Nucleus accumbens (tissue), 56 donors: Measurements from ENCODE around the gene HP1BP3.

Experiments
- DNase-seq, 56 donors: peaks; one replicate each; lab custom pipeline; 2025; lab: John Stamatoyannopoulos, UW

Gene HP1BP3

GRCh38 chr1:20771780-20772179 is 15.3 kb downstream of the HP1BP3 start:
- no peak for DNase-seq

- no peak for DNase-seq
Measured at GRCh38 chr1:20770314-20771087, 16.6 kb downstream of the HP1BP3 start.

- DNase-seq, result no peak
Measured at GRCh38 chr1:20767271-20767670, 19.8 kb downstream of the HP1BP3 start.

- DNase-seq, result no peak
Measured at GRCh38 chr1:20763417-20763816, 23.7 kb downstream of the HP1BP3 start.

- DNase-seq, result no peak
Measured at GRCh38 chr1:20760322-20760721, 26.8 kb downstream of the HP1BP3 start.

GRCh38 chr1:20753589-20753988 is 33.5 kb downstream of the HP1BP3 start:
- no peak for DNase-seq

- DNase-seq, result no peak
Measured at GRCh38 chr1:20751462-20751990, 35.6 kb downstream of the HP1BP3 start.

- DNase-seq, result no peak
Measured at GRCh38 chr1:20742671-20743070, 44.4 kb downstream of the HP1BP3 start.

- DNase-seq, result no peak
Measured at GRCh38 chr1:20740781-20741180, 46.3 kb downstream of the HP1BP3 start.

GRCh38 chr1:20739225-20739624 is 47.9 kb downstream of the HP1BP3 start:
- DNase-seq, result no peak

GRCh38 chr1:20735581-20736111 is 51.5 kb downstream of the HP1BP3 start:
- DNase-seq, result peak in 5 of 56 donors; percentile 24 to 48 (median 27)

- DNase-seq, result peak in 1 of 56 donors; percentile 44
Measured at GRCh38 chr1:20733360-20733975, 53.6 kb downstream of the HP1BP3 start.

- DNase-seq, result peak in 45 of 56 donors; percentile 11 to 80 (median 46)
Measured at GRCh38 chr1:20732588-20733359, 54.3 kb downstream of the HP1BP3 start, which contains the start of gene SH2D5. Gene SH2D5 (minus strand): TSS chr1:20732703. CDS start chr1:20728044, 4,659 bp downstream.

GRCh38 chr1:20732071-20732587 is 55.0 kb downstream of the HP1BP3 start:
- peak in 42 of 56 donors; percentile 15 to 85 (median 50) for DNase-seq

GRCh38 chr1:20731057-20731991 is 55.8 kb downstream of the HP1BP3 start:
- peak in 1 of 56 donors; percentile 19 for DNase-seq

- no peak for DNase-seq
Measured at GRCh38 chr1:20730690-20731056, 56.4 kb downstream of the HP1BP3 start.

- no peak for DNase-seq
Measured at GRCh38 chr1:20729990-20730689, 57.0 kb downstream of the HP1BP3 start.

GRCh38 chr1:20729155-20729931 is 57.8 kb downstream of the HP1BP3 start:
- no peak for DNase-seq
